Measurements from ENCODE around the gene DESI2. TPM values are rescaled to one million over a fixed set of nuclear protein-coding genes. Genes with fewer than 3 reads are reported as not detected.

The DESI2 gene
- polyA plus RNA-seq, 2 of the 4 experiments (the other 2 are of a cell fraction): 29.3 to 57.8 TPM

GRCh38 chr1:244704107-244704506 lies 51.2 kb downstream of the DESI2 start:
- FAIRE-seq: no peak
- Histone ChIP-seq H3K4me1 (no peaks in the 10 kb centered on the region), H3K4me2 (no peak overlapping the region), H3K4me3 (no peak overlapping the region), H3K9me3 (no peaks in the 10 kb centered on the region), H3K27ac (no peak overlapping the region)
- no peak for TF ChIP-seq MAZ (IDR thresholded peaks at IDR 0.05; ENCODE audit: borderline replicate concordance, low read depth, low read length)
- no peak for TF ChIP-seq PHF8 (IDR thresholded peaks at IDR 0.05; ENCODE audit: borderline replicate concordance, low read depth)
- no peak for TF ChIP-seq NR3C1 (IDR thresholded peaks at IDR 0.05)
- TF ChIP-seq FOXS1 (CRISPR knock-in tag; IDR thresholded peaks at IDR 0.05): no peak
- TF ChIP-seq EP300 (IDR thresholded peaks at IDR 0.05): no peak
- no peak for TF ChIP-seq SMC3 (IDR thresholded peaks at IDR 0.05)
- ChIA-PET POLR2A (no interaction called here), CTCF (no interaction called here)
- no peak for DNase-seq (ENCODE audit: low read depth in 1 of 2, low spot score in 1 of 2)
- ATAC-seq: no peak
- 94% methylated on average over 3 of the region's 3 CpGs for WGBS (ENCODE audit: missing lambda C conversion rate)

- Histone ChIP-seq H3K4me2 (no peak overlapping the region), H3K27ac (no peak overlapping the region), H3K4me1 (no peaks in the 10 kb centered on the region), H3K4me3 (no peak overlapping the region), H3K9me3 (no peaks in the 10 kb centered on the region)
- FAIRE-seq: no peak
- ChIA-PET CTCF (no interaction called here), POLR2A (no interaction called here)
- no peak for TF ChIP-seq EP300 (IDR thresholded peaks at IDR 0.05)
- TF ChIP-seq CHD4 (IDR thresholded peaks at IDR 0.05; ENCODE audit: borderline replicate concordance): no peak
- TF ChIP-seq NFE2L2 (conservative IDR thresholded peaks at IDR 0.05; ENCODE audit: low read length): no peak
- TF ChIP-seq ATOH8 (CRISPR knock-in tag; IDR thresholded peaks at IDR 0.05; ENCODE audit: low read depth): no peak
- TF ChIP-seq HOXA7 (CRISPR knock-in tag; IDR thresholded peaks at IDR 0.05): no peak
- no peak for TF ChIP-seq RAD21 (conservative IDR thresholded peaks at IDR 0.05 in 1 of 2, IDR thresholded peaks at IDR 0.05 in 1 of 2)
- no peak for TF ChIP-seq POLR2A (IDR thresholded peaks at IDR 0.05; ENCODE audit: low read length)
- no peak for TF ChIP-seq ZC3H11A (IDR thresholded peaks at IDR 0.05)
- TF ChIP-seq BCL3 (IDR thresholded peaks at IDR 0.05): no peak
- no peak for TF ChIP-seq CHD2 (IDR thresholded peaks at IDR 0.05; ENCODE audit: low read length, partially characterized antibody)
- 90% methylated on average over 17 of the region's 17 CpGs for WGBS (ENCODE audit: missing lambda C conversion rate)
- no peak for ATAC-seq
- no peak for DNase-seq (ENCODE audit: low read depth in 1 of 2, low spot score in 1 of 2)
These were observed 52.6 kb downstream of the DESI2 start for GRCh38 chr1:244705261-244706234.

- Histone ChIP-seq H3K27ac (no peak overlapping the region), H3K4me3 (no peak overlapping the region), H3K4me1 (no peaks in the 10 kb centered on the region), H3K4me2 (no peak overlapping the region), H3K9me3 (no peaks in the 10 kb centered on the region)
- 79% methylated on average over 8 of the region's 8 CpGs for WGBS (ENCODE audit: missing lambda C conversion rate)
- ATAC-seq (no peak), FAIRE-seq (no peak), DNase-seq (ENCODE audit: low read depth in 1 of 2, low spot score in 1 of 2) (no peak)
- CTCF ChIA-PET: interaction anchor here (0.6 to 1.4 kb wide), 2 partner anchors 10 to 443 kb away, joined by 3 read pairs; no protein-coding TSS in a partner anchor
- TF ChIP-seq SREBF2 (IDR thresholded peaks at IDR 0.05): no peak
- POLR2A ChIA-PET: no interaction called here
These were observed 56.1 kb downstream of the DESI2 start for GRCh38 chr1:244709076-244709475.
